ENCODE results near the gene UNC5B. TPM values are rescaled to one million over a fixed set of nuclear protein-coding genes. Genes with fewer than 3 reads are reported as not detected.

The UNC5B gene
- polyA plus RNA-seq, 1 donor (not counting 4 experiments of a cell fraction or from before 2014, with no cell fraction given): 1.1 TPM

DNA sequence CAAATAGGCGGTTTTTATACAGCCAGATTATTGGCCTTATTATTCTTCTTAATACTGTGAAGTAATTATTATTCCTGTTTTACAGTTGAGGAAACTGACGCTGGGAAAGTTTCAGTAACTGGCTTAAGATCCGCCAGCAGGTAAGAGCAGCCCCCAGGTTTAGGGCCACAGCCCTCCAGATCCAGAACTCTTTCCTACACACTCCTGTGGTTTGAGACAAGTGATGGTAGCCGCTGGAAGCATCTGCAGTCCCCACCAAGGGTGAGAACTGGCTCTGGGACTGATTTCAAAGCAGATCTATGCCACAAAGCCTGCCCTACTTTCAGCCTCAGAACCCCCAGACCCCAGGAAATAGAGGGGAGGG is 3.0 kb upstream of the UNC5B start:
- DNase-seq (ENCODE audit: low read depth, low spot score): no peak
- H3K79me2 ChIP-seq (ENCODE audit: control insufficient read depth, insufficient read depth, low read length): no peaks in the 10 kb centered on the region
- H3K9ac ChIP-seq (ENCODE audit: control insufficient read depth, extremely low read depth, insufficient read depth, low read length): no peak overlapping the region
- H3K4me3 ChIP-seq (ENCODE audit: control insufficient read depth in 2 of 3, extremely low read depth in 1 of 3, insufficient read depth in 2 of 3, low read depth in 1 of 3, low read length in 3 of 3): no peak overlapping the region
- H3K36me3 ChIP-seq (ENCODE audit: control insufficient read depth in 2 of 2, extremely low read depth in 1 of 2, insufficient read depth in 2 of 2, low read length in 2 of 2): no peaks in the 10 kb centered on the region
- H3K4me2 ChIP-seq (ENCODE audit: control insufficient read depth, extremely low read depth, insufficient read depth, low read depth, low read length): no peak overlapping the region
- no peak overlapping the region for H2AFZ ChIP-seq (ENCODE audit: control insufficient read depth, low read length)
- H3K9me3 ChIP-seq (ENCODE audit: control insufficient read depth, low read depth, low read length): no peaks in the 10 kb centered on the region
- peaks cover 37% of the 10 kb centered on the region for H3K27me3 ChIP-seq (ENCODE audit: control insufficient read depth, extremely low read depth, insufficient read depth, low read length)
- no peaks in the 10 kb centered on the region for H4K20me1 ChIP-seq (ENCODE audit: control insufficient read depth, extremely low read depth, insufficient read depth, low read length)
- H3K27ac ChIP-seq (ENCODE audit: control insufficient read depth, insufficient read depth, low read length): no peak overlapping the region
- dilution Hi-C loops (cut with MboI; ENCODE audit: extremely low pct_ligation_motif_present, low sequenced_read_pairs): no loop called here
- TF ChIP-seq, protein P1, sequence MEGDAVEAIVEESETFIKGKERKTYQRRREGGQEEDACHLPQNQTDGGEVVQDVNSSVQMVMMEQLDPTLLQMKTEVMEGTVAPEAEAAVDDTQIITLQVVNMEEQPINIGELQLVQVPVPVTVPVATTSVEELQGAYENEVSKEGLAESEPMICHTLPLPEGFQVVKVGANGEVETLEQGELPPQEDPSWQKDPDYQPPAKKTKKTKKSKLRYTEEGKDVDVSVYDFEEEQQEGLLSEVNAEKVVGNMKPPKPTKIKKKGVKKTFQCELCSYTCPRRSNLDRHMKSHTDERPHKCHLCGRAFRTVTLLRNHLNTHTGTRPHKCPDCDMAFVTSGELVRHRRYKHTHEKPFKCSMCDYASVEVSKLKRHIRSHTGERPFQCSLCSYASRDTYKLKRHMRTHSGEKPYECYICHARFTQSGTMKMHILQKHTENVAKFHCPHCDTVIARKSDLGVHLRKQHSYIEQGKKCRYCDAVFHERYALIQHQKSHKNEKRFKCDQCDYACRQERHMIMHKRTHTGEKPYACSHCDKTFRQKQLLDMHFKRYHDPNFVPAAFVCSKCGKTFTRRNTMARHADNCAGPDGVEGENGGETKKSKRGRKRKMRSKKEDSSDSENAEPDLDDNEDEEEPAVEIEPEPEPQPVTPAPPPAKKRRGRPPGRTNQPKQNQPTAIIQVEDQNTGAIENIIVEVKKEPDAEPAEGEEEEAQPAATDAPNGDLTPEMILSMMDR (optimal IDR thresholded peaks at IDR 0.05 in 1 of 3, IDR thresholded peaks at IDR 0.05 in 1 of 3, conservative IDR thresholded peaks at IDR 0.05 in 1 of 3; ENCODE audit: extremely low read depth in 1 of 3, insufficient read depth in 2 of 3, low read length in 3 of 3): no peak
- TF ChIP-seq EZH2 (IDR thresholded peaks at IDR 0.05; ENCODE audit: low read length): no peak
- no peak for FAIRE-seq
- H3K9me1 ChIP-seq (ENCODE audit: control insufficient read depth, extremely low read depth, insufficient read depth, low read length): no peaks in the 10 kb centered on the region
- H3K4me1 ChIP-seq (ENCODE audit: control insufficient read depth, extremely low read depth, insufficient read depth, low read length): peaks cover 12% of the 10 kb centered on the region

DNA sequence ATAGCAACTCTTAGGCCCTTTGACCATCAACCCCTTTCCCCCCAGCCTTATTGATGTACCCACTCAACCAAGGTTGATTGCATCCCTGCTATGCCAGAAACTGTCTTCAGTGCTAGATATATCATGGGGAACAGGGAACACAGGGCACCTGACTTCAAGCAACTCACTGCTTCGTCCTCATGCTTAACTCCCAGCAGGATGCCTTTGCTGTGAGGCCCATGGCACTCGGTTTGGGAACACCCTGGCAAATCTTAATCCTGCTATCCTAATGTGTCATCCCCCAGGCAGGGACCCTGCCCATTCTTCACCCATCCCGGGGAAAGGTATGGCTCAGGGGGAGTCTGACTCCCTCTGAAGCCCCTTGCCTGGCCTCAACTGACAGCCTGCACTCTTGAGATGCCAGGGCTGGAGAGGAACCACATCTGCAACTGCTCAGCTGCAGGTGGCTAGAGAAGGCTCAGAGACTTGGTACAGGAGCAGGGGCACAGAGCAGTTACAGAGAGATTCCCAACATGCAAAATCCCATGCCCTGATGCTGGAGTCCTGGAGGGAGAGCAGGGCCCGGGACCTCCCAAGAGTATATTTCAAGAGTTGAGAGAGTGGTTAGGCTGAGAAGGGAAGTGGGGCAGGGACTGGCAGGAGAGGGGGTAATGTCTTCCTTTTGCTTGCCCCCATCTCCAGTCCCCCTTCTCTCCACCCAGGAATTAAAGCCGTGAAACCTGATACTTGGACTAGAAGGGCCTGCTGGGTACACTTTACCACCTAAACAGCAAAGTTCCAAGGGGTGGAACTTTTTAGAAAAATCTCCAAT is 2.4 kb upstream of the UNC5B start:
- TF ChIP-seq EZH2 (IDR thresholded peaks at IDR 0.05; ENCODE audit: low read length): no peak
- TF ChIP-seq, protein P1 (optimal IDR thresholded peaks at IDR 0.05 in 1 of 3, IDR thresholded peaks at IDR 0.05 in 1 of 3, conservative IDR thresholded peaks at IDR 0.05 in 1 of 3; ENCODE audit: extremely low read depth in 1 of 3, insufficient read depth in 2 of 3, low read length in 3 of 3): no peak

More for the DNA sequence above, 2.4 kb upstream of the UNC5B start:
- H2AFZ ChIP-seq (ENCODE audit: control insufficient read depth, low read length): no peak overlapping the region
- H3K27me3 ChIP-seq (ENCODE audit: control insufficient read depth, extremely low read depth, insufficient read depth, low read length): peaks cover 40% of the 10 kb centered on the region
- peaks cover 14% of the 10 kb centered on the region for H3K4me1 ChIP-seq (ENCODE audit: control insufficient read depth, extremely low read depth, insufficient read depth, low read length)
- H3K4me2 ChIP-seq (ENCODE audit: control insufficient read depth, extremely low read depth, insufficient read depth, low read depth, low read length): no peak overlapping the region
- H3K27ac ChIP-seq (ENCODE audit: control insufficient read depth, insufficient read depth, low read length): no peak overlapping the region
- no peaks in the 10 kb centered on the region for H3K9me3 ChIP-seq (ENCODE audit: control insufficient read depth, low read depth, low read length)
- no peak overlapping the region for H3K9ac ChIP-seq (ENCODE audit: control insufficient read depth, extremely low read depth, insufficient read depth, low read length)
- no peak overlapping the region for H3K4me3 ChIP-seq (ENCODE audit: control insufficient read depth in 2 of 3, extremely low read depth in 1 of 3, insufficient read depth in 2 of 3, low read depth in 1 of 3, low read length in 3 of 3)
- no peaks in the 10 kb centered on the region for H3K9me1 ChIP-seq (ENCODE audit: control insufficient read depth, extremely low read depth, insufficient read depth, low read length)
- no peak for DNase-seq (ENCODE audit: low read depth, low spot score)
- FAIRE-seq: no peak
- no peaks in the 10 kb centered on the region for H3K79me2 ChIP-seq (ENCODE audit: control insufficient read depth, insufficient read depth, low read length)
- no peaks in the 10 kb centered on the region for H3K36me3 ChIP-seq (ENCODE audit: control insufficient read depth in 2 of 2, extremely low read depth in 1 of 2, insufficient read depth in 2 of 2, low read length in 2 of 2)
- H4K20me1 ChIP-seq (ENCODE audit: control insufficient read depth, extremely low read depth, insufficient read depth, low read length): no peaks in the 10 kb centered on the region
- dilution Hi-C loops (cut with MboI; ENCODE audit: extremely low pct_ligation_motif_present, low sequenced_read_pairs): no loop called here
